K562 (cell line): ENCODE data around the gene METRN.

Experiments used
- BACH1 ChIP-seq: fragments of 200-800 bp; sonication (Bioruptor generic); IDR thresholded peaks from 2 replicates; pipeline ENCODE4 v1.6.1; 2016; ENCODE audit warnings: missing genetic modification characterization, missing compliant biosample characterization
- CTCF ChIP-seq, 3 experiments: IDR thresholded peaks in 2 of 3; conservative IDR thresholded peaks in 1 of 3; 2 replicates each; pipeline ENCODE4 v1.5.1; 2011 to 2012; ENCODE audit warnings: low read length in 3 of 3, mild to moderate bottlenecking in 3 of 3, control low read depth in 2 of 3, improper control_type of control experiment in 1 of 3, inconsistent platforms in 1 of 3, low read depth in 1 of 3, mixed read lengths in 1 of 3, moderate library complexity in 1 of 3; ENCODE audit not compliant: insufficient read depth in 2 of 3
- FOXA3 ChIP-seq, 2 experiments: fragments of 450-650 bp in 1 of 2; sonication (generic) in 1 of 2; formaldehyde crosslinking; IDR thresholded peaks in 1 of 2; conservative IDR thresholded peaks in 1 of 2; 2 replicates each; pipeline versions ENCODE4 v1.4.0 to v1.8.0; 2020 to 2022; ENCODE audit warnings: mild to moderate bottlenecking in 2 of 2, missing genetic modification reagents in 1 of 2
- HDAC2 ChIP-seq: fragments of 450-650 bp; IDR thresholded peaks from 2 replicates; pipeline ENCODE4 v1.6.1; 2016; ENCODE audit warnings: mild to moderate bottlenecking
- KDM1A ChIP-seq, 2 experiments: fragments of 450-650 bp; IDR thresholded peaks; 2 replicates each; pipeline ENCODE4 v1.6.1; 2016; ENCODE audit warnings: mild to moderate bottlenecking in 2 of 2
- POLR2AphosphoS5 ChIP-seq: IDR thresholded peaks from 2 replicates; pipeline ENCODE4 v1.6.1; 2011; ENCODE audit warnings: mild to moderate bottlenecking, low read depth, low read length, moderate library complexity; ENCODE audit not compliant: control insufficient read depth, insufficient read depth
- RCOR1 ChIP-seq, 2 experiments: IDR thresholded peaks; 2 replicates each; pipeline ENCODE4 v1.6.1; 2012; ENCODE audit warnings: low read depth in 2 of 2, low read length in 2 of 2, borderline replicate concordance in 1 of 2, improper control_type of control experiment in 1 of 2
- RFX5 ChIP-seq: IDR thresholded peaks from 2 replicates; pipeline ENCODE4 v1.6.1; 2011; ENCODE audit warnings: low read depth, mild to moderate bottlenecking, improper control_type of control experiment, low read length
- RNF2 ChIP-seq: sonication (generic); IDR thresholded peaks from 2 replicates; pipeline ENCODE4 v1.6.1; 2016
- ZFP91 ChIP-seq: sonication (generic); formaldehyde crosslinking; IDR thresholded peaks from 2 replicates; pipeline ENCODE4 v1.8.0; 2022; ENCODE audit warnings: mild to moderate bottlenecking, missing genetic modification reagents
- ZNF384 ChIP-seq: IDR thresholded peaks from 2 replicates; pipeline ENCODE4 v1.6.1; 2012; ENCODE audit warnings: low read depth, low read length, improper control_type of control experiment
- ZNF609 ChIP-seq: sonication (generic); formaldehyde crosslinking; IDR thresholded peaks from 2 replicates; pipeline ENCODE4 v1.8.1; 2023; ENCODE audit warnings: missing genetic modification reagents, mild to moderate bottlenecking, borderline replicate concordance
- ZNF707 ChIP-seq: fragments of 250-450 bp; sonication (Bioruptor Pico); conservative IDR thresholded peaks from 2 replicates; pipeline ENCODE4 v1.8.0; 2022; ENCODE audit warnings: inconsistent platforms, mild to moderate bottlenecking, moderate library complexity
- TF ChIP-seq, protein P1 (sequence below): IDR thresholded peaks from 3 replicates; pipeline ENCODE4 v1.6.1; 2011; ENCODE audit warnings: borderline replicate concordance, mild to moderate bottlenecking; ENCODE audit not compliant: insufficient read length, insufficient read depth

- TF ChIP-seq CTCF (IDR thresholded peaks at IDR 0.05 in 2 of 3, conservative IDR thresholded peaks at IDR 0.05 in 1 of 3; ENCODE audit: insufficient read depth in 2 of 3, low read depth in 1 of 3, low read length in 3 of 3) (no peak), POLR2AphosphoS5 (no peak), KDM1A (IDR thresholded peaks at IDR 0.05) (no peak), RCOR1 (IDR thresholded peaks at IDR 0.05; ENCODE audit: borderline replicate concordance in 1 of 2, low read depth in 2 of 2, low read length in 2 of 2) (0 out of 4 replicates have a peak, but pooled peaks of 1 of the 2 experiments have one; percentile 19), ZNF609 (no peak), HDAC2 (no peak; the same call in 1 of the 2 replicates), ZFP91 (CRISPR knock-in tag) (no peak), BACH1 (tag) (no peak), RNF2 (no peak), ZNF384 (no peak), FOXA3 (CRISPR knock-in tag; conservative IDR thresholded peaks at IDR 0.05 in 1 of 2, IDR thresholded peaks at IDR 0.05 in 1 of 2) (no peak), ZNF707 (CRISPR knock-in tag) (no peak), RFX5 (no peak)
- TF ChIP-seq, protein P1, sequence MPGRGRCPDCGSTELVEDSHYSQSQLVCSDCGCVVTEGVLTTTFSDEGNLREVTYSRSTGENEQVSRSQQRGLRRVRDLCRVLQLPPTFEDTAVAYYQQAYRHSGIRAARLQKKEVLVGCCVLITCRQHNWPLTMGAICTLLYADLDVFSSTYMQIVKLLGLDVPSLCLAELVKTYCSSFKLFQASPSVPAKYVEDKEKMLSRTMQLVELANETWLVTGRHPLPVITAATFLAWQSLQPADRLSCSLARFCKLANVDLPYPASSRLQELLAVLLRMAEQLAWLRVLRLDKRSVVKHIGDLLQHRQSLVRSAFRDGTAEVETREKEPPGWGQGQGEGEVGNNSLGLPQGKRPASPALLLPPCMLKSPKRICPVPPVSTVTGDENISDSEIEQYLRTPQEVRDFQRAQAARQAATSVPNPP: no peak
Observed at GRCh38 chr16:679814-680624, 34.9 kb upstream of the METRN start, which contains the start of gene STUB1.
